ENCODE data around the gene UTF1.

The UTF1 gene

GRCh38 chr10:133249975-133250754 is 20.1 kb downstream of the UTF1 start:
- TF ChIP-seq CTCF (IDR thresholded peaks at IDR 0.05; ENCODE audit: low read depth, low read length, missing control alignments), result no peak
- DNase-seq (ENCODE audit: low read depth), result no peak
- in situ Hi-C loops (cut with HindIII; ENCODE audit: low sequenced_read_pairs), result no loop called here
- H3K4me3 ChIP-seq (ENCODE audit: low read depth, low read length), result no peak overlapping the region

- TF ChIP-seq CTCF (IDR thresholded peaks at IDR 0.05; ENCODE audit: low read depth, low read length, missing control alignments), result no peak
- in situ Hi-C loops (cut with HindIII; ENCODE audit: low sequenced_read_pairs), result no loop called here
- no peak for DNase-seq (ENCODE audit: low read depth)
- no peak overlapping the region for H3K4me3 ChIP-seq (ENCODE audit: low read depth, low read length)
Measured at GRCh38 chr10:133251388-133252222, 21.6 kb downstream of the UTF1 start.

- no peak for DNase-seq (ENCODE audit: low read depth)
- TF ChIP-seq CTCF (IDR thresholded peaks at IDR 0.05; ENCODE audit: low read depth, low read length, missing control alignments), result no peak
- in situ Hi-C loops (cut with HindIII; ENCODE audit: low sequenced_read_pairs), result no loop called here
- H3K4me3 ChIP-seq (ENCODE audit: low read depth, low read length), result no peak overlapping the region
Measured at GRCh38 chr10:133252223-133252552, 22.2 kb downstream of the UTF1 start.

GRCh38 chr10:133253361-133253955 is 23.4 kb downstream of the UTF1 start:
- DNase-seq (ENCODE audit: low read depth), result no peak
- H3K4me3 ChIP-seq (ENCODE audit: low read depth, low read length), result no peak overlapping the region
- in situ Hi-C loops (cut with HindIII; ENCODE audit: low sequenced_read_pairs), result no loop called here
- no peak for TF ChIP-seq CTCF (IDR thresholded peaks at IDR 0.05; ENCODE audit: low read depth, low read length, missing control alignments)

GRCh38 chr10:133254421-133255120 is 24.6 kb downstream of the UTF1 start:
- DNase-seq (ENCODE audit: low read depth), result no peak
- H3K4me3 ChIP-seq (ENCODE audit: low read depth, low read length), result no peak overlapping the region
- in situ Hi-C loops (cut with HindIII; ENCODE audit: low sequenced_read_pairs), result no loop called here
- TF ChIP-seq CTCF (IDR thresholded peaks at IDR 0.05; ENCODE audit: low read depth, low read length, missing control alignments), result no peak

- in situ Hi-C loops (cut with HindIII; ENCODE audit: low sequenced_read_pairs), result no loop called here
- H3K4me3 ChIP-seq (ENCODE audit: low read depth, low read length), result no peak overlapping the region
- no peak for DNase-seq (ENCODE audit: low read depth)
- no peak for TF ChIP-seq CTCF (IDR thresholded peaks at IDR 0.05; ENCODE audit: low read depth, low read length, missing control alignments)
Measured at GRCh38 chr10:133255323-133255722, 25.3 kb downstream of the UTF1 start.

Measured in astrocyte of the cerebellum (primary cell).